ACC112 (cell line): ENCODE measurements around the gene TFF2.

ENCODE experiments used
- H2AFZ ChIP-seq: fragments of 200-600 bp; sonication (generic); one replicate; pipeline ENCODE4 v1.6.0; 2017; ENCODE audit warnings: antibody characterized with exemption, low read length; ENCODE audit not compliant: unreplicated experiment
- H3K27ac ChIP-seq: fragments of 200-600 bp; sonication (generic); 2 replicates; pipeline ENCODE4 v1.5.1; 2014; ENCODE audit warnings: low read depth, mild to moderate bottlenecking, antibody characterized with exemption, low read length, moderate library complexity
- H3K27me3 ChIP-seq: fragments of 200-600 bp; sonication (generic); 2 replicates; pipeline ENCODE4 v1.6.1; 2014; ENCODE audit warnings: mild to moderate bottlenecking, antibody characterized with exemption, low read length, moderate library complexity, mixed read lengths; ENCODE audit not compliant: insufficient read depth
- H3K36me3 ChIP-seq: fragments of 200-600 bp; sonication (generic); 2 replicates; pipeline ENCODE4 v1.6.1; 2016; ENCODE audit warnings: mild to moderate bottlenecking, antibody characterized with exemption, low read length, moderate library complexity, mixed read lengths; ENCODE audit not compliant: insufficient read depth
- H3K4me1 ChIP-seq: fragments of 200-600 bp; sonication (generic); one replicate; pipeline ENCODE4 v1.6.1; 2016; ENCODE audit warnings: low read length, mixed read lengths; ENCODE audit not compliant: insufficient read depth, unreplicated experiment, control insufficient read depth
- H3K4me3 ChIP-seq: fragments of 200-600 bp; sonication (generic); 2 replicates; pipeline ENCODE4 v1.5.1; 2014; ENCODE audit warnings: mild to moderate bottlenecking, low read depth, low read length
- H3K79me2 ChIP-seq: fragments of 200-600 bp; sonication (generic); one replicate; pipeline ENCODE4 v1.6.0; 2016; ENCODE audit warnings: low read length; ENCODE audit not compliant: control insufficient read depth, unreplicated experiment, insufficient read depth

The TFF2 gene

DNA sequence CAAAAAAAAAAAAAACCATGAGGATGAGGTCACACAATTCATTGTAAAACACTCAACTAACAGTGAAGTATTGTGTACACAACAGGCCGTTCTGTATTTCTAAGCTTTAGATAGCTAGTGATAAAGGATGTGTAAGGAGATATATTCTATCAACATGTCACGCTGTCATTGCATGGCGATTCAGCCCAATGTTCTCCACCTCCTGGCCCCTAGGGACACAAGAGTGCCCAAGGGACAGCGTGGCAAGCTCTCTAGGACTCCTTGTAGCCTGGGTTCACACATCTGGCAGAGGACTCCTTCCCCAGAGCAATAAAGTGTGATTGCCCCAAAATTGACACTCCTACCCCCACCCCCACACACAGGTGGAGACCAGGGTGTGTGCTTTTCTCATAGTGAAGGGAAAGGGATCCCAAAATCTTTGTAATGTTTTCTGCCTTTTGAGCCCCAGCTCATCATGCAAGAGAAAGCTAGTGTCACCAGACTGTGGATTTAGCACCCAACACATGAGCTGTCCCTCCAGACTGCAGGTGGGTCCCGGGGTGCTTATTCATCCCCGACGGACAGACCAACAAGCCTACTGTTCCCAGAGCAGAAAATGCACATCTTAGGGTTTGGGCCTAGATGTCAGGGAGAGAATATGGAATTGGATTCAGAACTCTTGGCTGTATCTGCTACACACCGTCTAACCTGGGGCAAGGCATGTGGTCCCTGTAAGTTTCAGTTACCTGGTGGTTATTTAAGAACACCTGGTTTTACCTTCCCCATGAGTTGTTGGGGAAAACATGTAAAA, 33.6 kb upstream of the TFF2 start:
- Histone ChIP-seq H3K79me2 (no peaks in the 10 kb centered on the region), H3K36me3 (no peaks in the 10 kb centered on the region), H3K27me3 (peaks cover 65% of the 10 kb centered on the region), H3K27ac (no peak overlapping the region), H3K4me1 (no peaks in the 10 kb centered on the region), H3K4me3 (no peak overlapping the region), H2AFZ (no peak overlapping the region)

DNA sequence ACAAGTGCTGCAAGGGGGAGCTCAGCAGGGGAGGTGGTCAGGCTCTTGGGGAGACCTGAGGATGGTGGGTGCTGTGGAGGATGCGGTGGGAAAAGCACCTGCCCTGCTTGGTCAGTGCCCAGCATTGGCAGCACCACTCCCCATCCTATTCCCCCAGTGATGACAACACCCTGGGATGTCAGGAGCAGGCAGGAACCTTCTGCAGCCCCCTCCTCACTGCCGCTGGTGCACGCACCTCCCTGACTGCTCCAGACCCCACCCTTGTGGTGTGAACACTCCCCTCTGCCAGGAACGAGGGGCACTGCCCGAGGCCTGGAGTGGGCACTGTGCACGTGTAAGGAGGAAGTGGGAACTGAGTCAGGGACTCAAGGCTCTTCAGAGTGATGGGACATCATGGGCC, 32.5 kb upstream of the TFF2 start:
- Histone ChIP-seq H3K79me2 (no peaks in the 10 kb centered on the region), H2AFZ (no peak overlapping the region), H3K27ac (no peak overlapping the region), H3K36me3 (no peaks in the 10 kb centered on the region), H3K4me3 (no peak overlapping the region), H3K27me3 (peaks cover 59% of the 10 kb centered on the region), H3K4me1 (no peaks in the 10 kb centered on the region)

DNA sequence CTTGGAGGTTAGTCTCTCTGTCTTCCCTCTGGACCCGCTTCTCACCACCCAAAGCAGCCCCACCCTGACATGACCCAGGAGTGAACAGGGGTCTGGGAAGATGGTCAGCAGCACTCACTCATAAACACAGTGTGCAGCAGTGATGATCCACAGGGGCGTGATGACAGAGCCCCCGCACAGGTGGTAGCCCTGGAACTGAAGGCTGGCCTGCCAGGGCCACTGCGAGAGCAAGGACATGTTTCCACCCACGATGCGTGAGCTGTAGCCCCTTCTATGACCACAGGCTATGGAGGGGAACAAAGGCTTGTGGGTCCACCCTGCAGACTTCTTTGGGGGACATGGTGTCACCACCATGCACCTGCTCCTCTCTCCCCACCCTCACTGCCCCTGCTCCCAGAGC, 32.1 kb upstream of the TFF2 start:
- Histone ChIP-seq H3K79me2 (no peaks in the 10 kb centered on the region), H3K4me1 (no peaks in the 10 kb centered on the region), H2AFZ (no peak overlapping the region), H3K36me3 (no peaks in the 10 kb centered on the region), H3K27me3 (peaks cover 59% of the 10 kb centered on the region), H3K4me3 (no peak overlapping the region), H3K27ac (no peak overlapping the region)

DNA sequence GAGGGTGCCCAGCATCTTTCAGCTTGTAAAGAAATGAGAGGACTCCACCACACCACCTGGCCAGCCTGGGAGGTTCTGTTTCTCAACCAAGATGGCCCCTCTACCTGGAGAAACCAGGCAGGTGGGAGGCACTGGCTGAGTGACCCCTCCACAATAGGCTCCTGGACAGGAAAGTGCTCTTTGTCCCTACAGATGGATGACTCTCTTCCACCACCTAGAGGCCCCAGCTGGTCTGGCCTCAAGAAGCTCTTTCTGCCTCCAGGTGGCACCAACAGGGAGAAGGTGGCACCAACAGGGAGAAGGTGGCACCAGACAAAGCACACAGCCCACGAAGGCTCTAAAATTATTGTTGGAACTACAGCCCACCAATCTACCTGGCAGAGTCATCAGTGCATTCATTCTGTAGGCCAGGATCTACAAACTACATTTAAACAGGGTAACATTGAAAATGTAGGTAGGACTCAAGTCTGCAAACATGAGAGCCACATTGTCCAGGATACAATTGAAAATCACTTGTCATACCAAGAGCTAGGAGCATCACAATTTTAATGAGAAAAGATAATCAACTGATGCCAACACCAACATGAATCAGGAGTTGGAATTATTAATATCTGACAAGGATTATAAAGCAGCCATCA, 30.7 kb upstream of the TFF2 start:
- H3K36me3 ChIP-seq: no peaks in the 10 kb centered on the region
- H3K4me3 ChIP-seq: no peak overlapping the region
- no peaks in the 10 kb centered on the region for H3K4me1 ChIP-seq
- peaks cover 60% of the 10 kb centered on the region for H3K27me3 ChIP-seq
- no peak overlapping the region for H3K27ac ChIP-seq
- H3K79me2 ChIP-seq: no peaks in the 10 kb centered on the region
- H2AFZ ChIP-seq: no peak overlapping the region

DNA sequence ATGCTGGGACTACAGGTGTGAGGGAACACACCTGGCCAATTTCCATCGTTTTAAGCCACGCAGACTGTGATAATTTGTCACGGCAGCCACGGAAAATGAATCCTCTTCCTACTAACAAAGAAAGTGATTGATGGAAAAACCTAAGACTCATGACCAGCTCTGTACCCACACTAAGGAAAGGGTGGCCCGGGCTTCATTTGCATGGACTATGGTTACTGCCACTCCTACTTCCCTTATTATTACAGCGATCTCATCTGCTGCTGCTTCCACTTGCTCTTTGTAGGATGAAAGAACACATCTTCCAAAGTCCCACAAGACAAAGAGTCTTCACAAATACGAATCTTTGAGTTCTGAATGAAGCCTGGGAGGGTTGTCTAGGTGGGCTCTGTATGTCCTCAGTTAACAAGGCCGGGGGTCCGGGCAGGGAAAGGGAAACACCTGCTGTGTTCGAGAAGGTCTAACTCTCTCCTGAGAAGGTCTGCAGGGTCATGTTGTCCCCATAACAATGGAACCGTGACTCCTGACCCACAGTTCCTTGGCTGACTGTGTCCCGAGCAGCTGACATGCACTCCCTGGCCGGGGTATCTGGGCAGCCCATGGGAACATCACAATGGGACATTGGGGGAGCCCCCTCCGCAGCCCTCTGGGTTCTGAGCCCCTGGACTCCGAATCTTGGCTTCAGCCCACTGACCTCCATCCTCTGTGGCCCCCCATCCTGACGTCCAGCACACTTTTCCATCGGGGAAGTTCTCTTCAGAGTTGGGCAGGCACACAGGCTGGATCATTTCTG, 28.8 kb upstream of the TFF2 start:
- Histone ChIP-seq H3K79me2 (no peaks in the 10 kb centered on the region), H3K27me3 (peaks cover 62% of the 10 kb centered on the region), H3K27ac (no peak overlapping the region), H2AFZ (no peak overlapping the region), H3K4me3 (no peak overlapping the region), H3K36me3 (no peaks in the 10 kb centered on the region), H3K4me1 (no peaks in the 10 kb centered on the region)

DNA sequence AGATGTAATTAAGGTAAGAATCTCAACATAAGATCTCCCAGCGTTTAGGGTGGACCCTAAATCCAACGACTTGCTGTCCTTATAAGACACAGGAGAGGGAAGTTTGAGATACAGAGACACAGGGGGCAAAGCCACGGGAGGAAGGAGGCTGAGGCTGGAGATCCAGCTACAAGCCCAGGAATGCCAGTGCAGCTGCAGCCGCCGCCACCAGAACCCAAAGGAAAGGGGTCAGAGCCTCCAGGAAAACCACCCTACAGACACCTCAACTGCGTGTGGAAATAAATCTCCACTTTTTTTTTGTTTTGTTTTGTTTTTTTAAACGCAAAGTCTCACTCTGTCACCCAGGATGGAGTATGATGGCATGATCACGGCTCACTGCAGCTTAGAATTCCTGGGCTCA, 27.6 kb upstream of the TFF2 start:
- Histone ChIP-seq H3K27ac (no peak overlapping the region), H3K27me3 (peaks cover 74% of the 10 kb centered on the region), H3K79me2 (no peaks in the 10 kb centered on the region), H3K36me3 (no peaks in the 10 kb centered on the region), H2AFZ (no peak overlapping the region), H3K4me3 (no peak overlapping the region), H3K4me1 (no peaks in the 10 kb centered on the region)

DNA sequence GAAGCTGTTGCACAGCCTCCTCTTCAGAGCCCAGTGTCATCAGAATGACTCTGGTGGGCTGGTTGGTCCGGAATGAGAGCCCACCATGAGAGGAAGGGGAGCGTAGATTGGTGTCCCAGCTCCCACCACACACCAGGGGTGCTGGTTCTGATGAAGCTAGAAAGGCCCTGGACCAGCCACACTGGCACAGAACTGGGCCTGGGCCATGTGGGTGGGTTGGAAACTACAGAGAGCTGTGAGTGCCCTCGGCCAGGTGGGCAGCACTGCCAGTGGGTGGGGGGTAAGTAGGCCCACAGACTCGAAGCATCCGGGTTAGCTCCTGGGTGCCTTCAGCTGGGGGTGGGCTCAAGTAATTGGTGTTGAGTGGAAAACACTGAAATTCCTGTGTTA, 27.2 kb upstream of the TFF2 start:
- Histone ChIP-seq H3K79me2 (no peaks in the 10 kb centered on the region), H3K27ac (no peak overlapping the region), H3K36me3 (no peaks in the 10 kb centered on the region), H3K4me1 (no peaks in the 10 kb centered on the region), H2AFZ (no peak overlapping the region), H3K4me3 (no peak overlapping the region), H3K27me3 (peaks cover 77% of the 10 kb centered on the region)

DNA sequence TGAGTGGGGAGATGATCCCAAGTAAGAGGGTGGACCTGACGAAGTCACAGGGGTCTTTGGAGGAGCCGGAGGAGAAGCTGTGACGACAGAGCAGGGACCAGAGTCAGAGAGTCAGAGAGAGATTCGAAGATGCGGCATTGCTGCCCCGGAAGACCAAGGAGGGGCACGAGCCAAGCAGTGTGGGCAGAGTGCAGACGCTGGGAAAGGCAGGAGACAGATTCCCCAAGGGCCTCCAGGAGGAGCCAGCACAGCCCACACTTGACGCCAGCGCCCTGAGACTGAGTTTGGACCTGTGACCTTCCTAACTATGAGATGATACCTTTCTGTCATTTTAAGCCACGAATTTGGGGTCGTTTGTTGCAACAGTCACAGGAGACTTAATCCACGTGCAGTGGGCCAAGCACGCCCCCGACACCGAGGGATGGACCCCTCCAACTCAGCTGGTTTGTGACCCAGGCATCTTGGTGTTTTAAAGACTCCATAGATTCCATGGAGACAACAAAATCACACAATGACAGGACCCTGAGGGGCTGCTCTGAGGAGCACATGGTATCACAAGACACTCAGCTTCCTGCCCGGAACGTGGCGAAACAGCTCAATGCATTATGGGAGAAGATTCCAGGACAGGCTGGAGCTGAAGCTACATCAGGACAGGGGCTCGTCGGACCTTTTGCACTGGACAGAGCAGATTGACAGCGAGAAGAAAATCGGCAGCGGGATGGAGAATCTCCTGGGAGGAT, 26.6 kb upstream of the TFF2 start:
- Histone ChIP-seq H3K4me1 (no peaks in the 10 kb centered on the region), H2AFZ (no peak overlapping the region), H3K4me3 (no peak overlapping the region), H3K27me3 (peaks cover 83% of the 10 kb centered on the region), H3K79me2 (no peaks in the 10 kb centered on the region), H3K27ac (no peak overlapping the region), H3K36me3 (no peaks in the 10 kb centered on the region)

DNA sequence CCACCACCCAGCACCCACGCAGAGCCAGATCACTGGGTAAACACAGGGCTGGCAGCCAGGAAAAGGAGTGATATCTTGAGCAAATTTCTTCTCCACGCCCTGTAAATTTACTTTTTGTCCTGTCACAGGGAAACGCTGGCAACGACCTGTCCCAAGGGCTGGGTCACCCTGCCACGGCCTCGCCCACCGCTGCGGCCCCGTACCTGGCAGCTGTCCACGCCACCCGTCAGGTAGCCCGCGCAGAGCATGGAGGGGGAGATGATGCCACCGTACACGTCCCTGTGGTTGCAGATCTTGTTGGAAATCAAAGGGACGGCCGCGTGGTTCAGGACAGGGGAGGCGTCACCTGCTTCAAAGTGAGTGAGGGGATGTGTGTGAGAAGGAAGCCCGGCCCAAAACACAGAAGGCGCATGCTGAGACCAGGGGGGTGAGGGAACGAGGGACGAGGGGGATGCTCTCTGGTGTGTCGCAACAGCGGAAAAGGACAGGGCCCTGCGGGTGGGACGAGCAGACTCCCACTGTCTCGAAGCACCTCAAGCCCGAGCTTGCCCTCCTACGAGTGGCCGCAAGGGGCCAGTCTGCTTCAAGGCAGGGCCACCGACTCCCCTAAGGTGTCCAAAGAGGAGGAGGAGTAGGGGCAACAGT, 25.7 kb upstream of the TFF2 start:
- Histone ChIP-seq H3K79me2 (no peaks in the 10 kb centered on the region), H3K36me3 (no peaks in the 10 kb centered on the region), H3K27ac (no peak overlapping the region), H2AFZ (no peak overlapping the region), H3K4me1 (no peaks in the 10 kb centered on the region), H3K27me3 (peaks cover 80% of the 10 kb centered on the region), H3K4me3 (no peak overlapping the region)

DNA sequence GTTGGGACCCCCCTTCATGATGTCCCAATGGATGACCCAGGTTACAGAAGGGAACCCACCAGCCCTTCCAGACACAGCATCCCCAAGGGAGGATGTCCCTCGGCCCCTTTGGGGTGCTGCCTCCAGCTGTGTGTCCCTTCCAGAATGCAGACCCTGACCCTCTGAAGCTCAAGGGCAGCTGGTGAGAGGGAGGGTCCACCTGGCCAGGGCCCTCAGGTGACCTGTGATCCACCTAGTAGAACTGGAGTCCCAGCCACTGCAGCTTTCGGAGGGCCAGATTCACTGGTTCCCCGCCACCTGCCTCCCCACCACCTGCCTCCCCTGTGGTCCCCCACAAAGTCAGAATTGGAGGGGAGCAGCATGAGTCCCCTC, 25.2 kb upstream of the TFF2 start:
- Histone ChIP-seq H3K79me2 (no peaks in the 10 kb centered on the region), H3K36me3 (no peaks in the 10 kb centered on the region), H3K4me1 (no peaks in the 10 kb centered on the region), H3K27me3 (peaks cover 77% of the 10 kb centered on the region), H3K4me3 (no peak overlapping the region), H2AFZ (no peak overlapping the region), H3K27ac (no peak overlapping the region)
